Right lung (tissue), 10 donors: ENCODE data around the gene MORC4. TPM values are rescaled to one million over a fixed set of nuclear protein-coding genes. Genes with fewer than 3 reads are reported as not detected.
A peak's percentile ranks its signal among the peaks of the same experiment; 100 is the strongest.
"Not testable (repeated sequence)": the region's sequence is repeated elsewhere in the genome, so short reads cannot be mapped to it uniquely, and the experiment has no call there.

Experiments used
- DNase-seq, 2 donors: peaks; one replicate each; pipeline ENCODE4 v3.0.0-alpha.2; 2013
- long read RNA-seq, 8 donors: transcript quantifications; one replicate each; lab custom pipeline, GENCODE V29; 2026
- polyA plus RNA-seq, 5 donors: library from polyadenylated mRNA; unstranded; fragments of 120-200 nt; gene quantifications; one replicate each; pipeline versions ENCODE4 v1.2.1 to v1.2.3, GENCODE V29; 2013; ENCODE audit warnings: inconsistent platforms in 1 of 5, low replicate concordance in 1 of 5; ENCODE audit not compliant: insufficient read length in 5 of 5, insufficient read depth in 1 of 5

MORC4 gene
- polyA plus RNA-seq: 10 to 100 TPM; 29.3 to 43.7 (median 38.3) TPM
- long read RNA-seq, donor 1, partial matches to known transcripts: 236 of 242 reads
- long read RNA-seq, donor 1, other reads (novel, unspliced or antisense): 0 of 242 reads
- long read RNA-seq, donor 2, partial matches to known transcripts: 0 of 1 reads
- long read RNA-seq, donor 2, other reads (novel, unspliced or antisense): 0 of 1 reads
- long read RNA-seq, donor 3, partial matches to known transcripts: 117 of 120 reads
- long read RNA-seq, donor 3, other reads (novel, unspliced or antisense): 0 of 120 reads
- long read RNA-seq, donor 4, partial matches to known transcripts: 24 of 27 reads
- long read RNA-seq, donor 4, other reads (novel, unspliced or antisense): 0 of 27 reads
- long read RNA-seq, donor 5, partial matches to known transcripts: 32 of 34 reads
- long read RNA-seq, donor 5, other reads (novel, unspliced or antisense): 0 of 34 reads
- long read RNA-seq, donor 6, partial matches to known transcripts: 170 of 174 reads
- long read RNA-seq, donor 6, other reads (novel, unspliced or antisense): 0 of 174 reads
- long read RNA-seq, donor 7, partial matches to known transcripts: 98 of 101 reads
- long read RNA-seq, donor 7, other reads (novel, unspliced or antisense): 0 of 101 reads
- long read RNA-seq, donor 8, partial matches to known transcripts: 0 of 1 reads
- long read RNA-seq, donor 8, other reads (novel, unspliced or antisense): 0 of 1 reads

DNA sequence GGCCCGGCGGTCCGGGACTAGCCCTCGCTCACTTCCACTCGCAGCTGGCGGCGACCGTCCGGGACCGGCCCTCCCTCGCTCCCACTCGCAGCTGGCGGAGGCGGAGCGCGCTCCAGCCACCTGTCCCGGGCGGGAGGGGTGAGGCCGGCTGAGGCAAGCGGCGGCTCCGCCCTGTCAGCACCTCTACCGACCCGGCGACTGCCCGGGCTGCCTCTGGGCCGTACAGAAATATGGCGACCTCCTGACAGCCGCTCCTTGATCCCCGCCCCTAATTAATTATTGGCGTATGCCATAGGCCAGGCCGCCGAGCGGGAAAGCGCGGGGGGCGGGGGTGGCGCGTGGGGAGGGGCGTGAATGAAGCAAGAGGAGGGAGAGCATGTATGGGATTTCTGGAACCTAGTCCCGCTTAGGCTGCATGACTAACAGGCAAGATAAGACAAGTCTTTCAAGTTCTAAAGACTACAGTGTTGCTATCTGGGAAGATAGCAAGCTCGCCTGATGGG is at the start of gene MORC4:
Gene MORC4 (minus strand): TSS at position 200 of the 503 bp plus-strand sequence. CDS start 243 bp downstream, outside the sequence.
- peak; percentile 74 to 77 for DNase-seq

DNA sequence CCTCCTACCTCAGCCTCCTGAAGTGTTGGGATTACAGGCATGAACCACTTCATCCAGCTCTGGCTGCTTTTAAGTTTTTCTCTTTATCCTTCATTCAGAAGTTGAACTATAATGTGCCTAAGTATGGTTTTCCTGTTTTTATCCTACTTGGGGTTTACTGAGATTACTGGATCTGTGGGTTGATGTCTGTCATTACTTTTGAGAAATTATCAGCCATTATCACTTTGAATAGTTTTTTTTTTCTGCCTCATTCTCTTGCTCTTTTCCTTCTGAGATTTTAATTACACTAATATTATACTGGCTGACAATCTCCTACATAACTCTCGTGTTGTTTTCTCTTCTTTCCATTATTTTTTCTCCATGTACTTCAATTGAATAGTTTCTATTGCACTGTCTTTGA is 47.6 kb upstream of the MORC4 start:
- DNase-seq: no peak

DNA sequence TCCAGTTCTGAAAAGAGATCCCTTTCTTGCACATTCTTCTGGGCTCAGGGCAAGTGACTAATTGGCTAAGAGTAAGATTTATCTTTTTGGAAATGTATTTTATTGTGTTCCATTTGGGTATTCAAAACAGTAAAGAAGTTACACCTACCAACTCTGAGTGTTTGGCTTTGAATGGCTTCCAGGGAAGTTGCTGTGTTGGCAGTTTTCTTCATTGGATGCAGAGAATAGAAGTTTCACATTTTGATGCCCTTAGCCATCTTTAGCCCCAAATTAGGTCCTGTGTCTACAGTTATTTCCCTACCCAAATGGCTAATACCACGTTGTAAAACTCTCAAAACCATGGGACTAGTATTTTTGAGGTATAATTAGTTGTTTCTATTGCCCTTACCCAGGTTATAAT is 29.7 kb upstream of the MORC4 start:
- DNase-seq: no peak

DNA sequence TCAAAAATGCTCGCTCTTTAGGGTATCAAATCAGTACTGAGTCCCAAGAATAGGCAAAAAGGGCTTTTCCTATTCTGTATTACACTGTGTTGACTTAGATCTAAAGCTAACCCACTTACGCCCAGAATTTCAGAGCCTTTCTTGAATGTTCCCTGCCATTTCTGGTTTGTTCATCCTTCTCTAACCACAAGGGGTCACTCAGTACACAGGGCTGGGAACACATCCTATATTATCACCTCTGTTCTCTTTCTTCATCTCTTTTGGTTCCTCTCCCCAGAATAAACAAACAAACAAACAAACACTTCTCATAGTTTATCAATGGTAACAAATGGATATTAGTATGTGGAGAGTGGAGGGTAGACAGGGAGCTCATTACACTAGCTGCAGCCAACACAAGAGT is 25.5 kb upstream of the MORC4 start:
- peak; percentile 8 to 16 for DNase-seq

DNA sequence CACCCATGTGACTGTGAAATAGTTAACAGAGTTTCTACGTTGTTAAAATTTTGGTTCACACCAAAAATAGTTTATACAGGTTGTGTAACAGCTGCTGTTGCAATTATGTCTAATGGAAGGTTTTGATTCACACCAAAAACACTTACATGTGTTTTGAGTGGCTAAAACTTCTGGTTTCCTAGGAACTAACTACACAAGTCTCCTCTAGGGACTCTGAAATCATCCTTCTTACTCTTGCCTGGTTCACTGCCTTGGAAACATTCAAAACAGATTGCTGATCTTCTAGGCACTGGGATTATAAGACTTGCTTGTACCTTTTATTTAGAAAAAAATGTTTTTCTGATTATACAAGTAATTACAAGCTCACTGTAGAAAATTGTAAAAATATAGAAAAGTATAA is 14.9 kb upstream of the MORC4 start:
- no peak for DNase-seq

DNA sequence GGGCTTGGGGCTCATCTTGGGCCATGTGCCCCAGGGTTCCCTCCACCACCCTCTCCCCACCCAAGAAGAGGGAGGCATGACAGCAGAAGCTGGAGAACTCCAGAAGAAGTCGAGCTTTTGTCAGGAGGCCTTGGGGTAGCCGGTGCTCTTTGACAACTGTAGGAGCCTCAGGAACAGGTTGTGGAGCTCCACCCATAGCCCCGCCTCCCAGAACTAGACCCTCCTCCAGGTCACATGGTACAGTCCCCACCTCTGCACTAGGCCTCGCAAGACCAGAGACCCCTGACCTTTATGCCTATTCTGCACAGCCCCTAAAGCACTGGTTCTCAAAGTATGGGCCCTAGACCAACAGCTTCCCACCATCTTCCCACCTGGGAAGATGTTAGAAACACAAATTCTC is 8.0 kb upstream of the MORC4 start:
- no peak for DNase-seq

DNA sequence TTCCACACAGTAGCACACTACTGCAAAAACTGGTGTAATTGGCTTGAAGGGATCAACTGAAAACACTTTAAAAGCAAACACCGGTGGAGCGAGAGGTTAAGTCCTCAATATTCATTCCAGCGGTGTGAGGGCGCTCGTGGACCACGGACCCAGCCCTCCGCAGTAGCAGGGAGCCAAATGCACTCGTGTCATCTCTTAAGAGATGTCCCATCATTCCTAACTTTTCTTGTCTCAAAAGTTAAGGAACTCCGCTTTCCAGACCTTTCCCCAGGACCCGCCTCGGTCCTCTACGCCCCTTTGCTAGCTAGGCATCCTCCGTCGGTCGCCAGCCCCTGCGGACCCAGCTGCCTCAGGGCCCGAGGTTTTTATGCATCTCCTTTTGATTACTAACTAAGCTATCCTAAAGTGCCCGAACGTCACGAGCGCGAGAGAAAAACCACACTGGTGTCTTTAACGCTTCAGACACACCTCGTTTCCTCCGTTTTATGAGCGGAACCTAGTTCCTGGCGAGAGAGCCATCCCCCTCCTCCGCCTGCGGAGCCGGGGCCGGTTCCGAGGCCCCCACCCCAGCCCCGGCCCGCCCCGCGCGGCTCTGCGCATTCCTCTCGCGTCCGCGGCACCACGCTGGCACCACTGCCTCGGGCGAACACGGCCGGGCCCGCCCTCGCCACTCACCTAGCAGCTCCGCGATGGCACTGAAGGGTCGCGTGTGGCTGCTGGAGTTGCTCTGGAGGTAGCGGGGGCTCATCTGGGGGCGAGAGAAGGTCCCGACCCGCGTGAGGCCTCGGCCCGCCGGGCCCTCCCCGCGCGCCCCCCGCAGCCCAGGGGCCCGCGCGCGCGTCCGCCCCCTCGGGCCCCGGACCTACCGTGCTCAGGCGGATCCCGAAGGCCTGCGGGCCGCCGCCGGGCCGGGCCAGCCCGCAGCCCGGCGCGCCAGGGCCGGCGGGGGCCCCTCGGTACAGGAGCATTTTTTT is 723 bp downstream of the MORC4 start:
- DNase-seq: peak; percentile 41 to 50

DNA sequence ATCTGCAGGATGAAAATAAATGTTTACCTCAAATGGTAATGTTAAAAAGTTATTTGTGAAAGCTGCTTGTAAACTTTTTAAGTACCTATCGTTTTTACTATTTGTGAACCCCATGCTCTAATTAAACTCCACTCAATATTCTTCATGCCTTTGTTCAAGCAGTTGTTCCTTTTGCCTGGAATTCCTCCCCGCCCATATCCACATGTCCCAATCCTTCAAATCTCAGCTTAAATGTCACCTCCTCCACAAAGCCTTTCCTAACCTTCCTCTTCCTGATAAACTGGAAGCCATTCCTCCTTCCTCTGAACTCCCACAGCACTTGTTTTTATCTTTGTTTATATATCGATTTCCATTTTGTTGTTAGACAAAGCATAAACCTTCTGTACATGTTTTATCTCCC is 2.4 kb downstream of the MORC4 start:
- no peak for DNase-seq

DNA sequence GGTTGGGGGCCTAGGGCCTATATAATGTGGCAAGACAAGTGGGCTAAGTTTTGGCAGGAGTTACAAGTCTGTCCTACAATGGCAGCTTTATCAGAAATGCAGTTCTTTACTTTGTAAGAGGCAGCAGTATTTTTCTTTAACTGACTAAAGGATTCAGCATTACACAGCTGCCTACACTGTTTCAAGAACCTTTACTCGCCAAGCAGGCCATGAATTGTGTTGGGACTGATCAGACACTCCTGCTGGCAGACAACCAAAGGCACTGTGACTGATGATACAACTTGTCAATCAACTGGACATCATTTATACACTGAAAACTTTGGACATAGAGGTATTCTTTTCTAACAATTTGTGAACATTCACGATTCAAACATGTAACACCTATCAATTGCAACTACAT is 4.3 kb downstream of the MORC4 start:
- DNase-seq: no peak

DNA sequence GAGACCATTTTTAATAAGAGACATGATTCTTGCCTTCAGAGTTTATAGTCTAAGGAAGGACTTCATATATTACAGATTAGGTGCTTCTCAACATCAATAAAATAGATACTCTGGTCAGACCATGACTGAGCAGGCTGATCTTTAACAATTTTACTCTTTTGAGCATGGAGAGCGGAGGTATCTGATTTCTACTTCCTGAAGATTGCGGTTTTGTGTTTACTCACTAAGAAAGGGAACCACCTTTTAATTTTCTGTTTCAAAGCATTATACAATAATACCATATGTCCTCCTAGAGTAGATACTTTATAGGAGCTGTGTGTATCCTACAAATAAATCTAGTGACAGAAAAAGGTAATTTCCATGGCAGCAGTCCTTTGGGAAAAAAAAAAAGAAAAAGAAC is 12.5 kb downstream of the MORC4 start:
- no peak for DNase-seq

DNA sequence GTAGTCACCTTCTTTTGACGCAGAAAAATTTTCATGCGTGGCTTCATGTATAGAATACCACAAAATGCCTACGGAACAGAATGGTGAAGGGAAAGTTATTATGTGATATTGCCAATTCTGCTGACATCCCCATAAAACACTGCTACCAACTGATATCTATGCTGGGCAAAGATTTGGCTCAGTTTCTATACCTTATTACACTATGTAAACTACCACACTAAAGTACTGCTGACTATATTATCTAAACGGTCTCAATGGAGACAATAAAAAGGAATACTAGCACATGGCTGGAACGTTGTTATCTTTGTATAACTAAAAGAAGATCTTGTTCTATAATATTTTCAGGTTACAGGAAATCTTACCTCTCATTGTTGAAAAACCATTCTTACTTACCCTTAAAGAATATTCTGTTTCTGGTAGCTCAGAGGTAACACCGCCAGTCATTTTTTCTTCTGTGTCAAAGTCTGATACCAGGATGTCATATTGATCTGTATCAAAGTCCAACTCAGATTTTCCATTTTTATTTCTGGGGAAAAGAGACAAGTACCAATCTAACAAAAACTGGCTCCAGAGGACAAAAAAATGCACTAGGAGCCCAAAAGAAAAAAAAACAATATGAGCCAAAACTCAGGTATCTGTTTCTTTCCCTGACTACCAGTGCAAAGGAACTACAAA is 18.9 kb downstream of the MORC4 start:
- DNase-seq: no peak

DNA sequence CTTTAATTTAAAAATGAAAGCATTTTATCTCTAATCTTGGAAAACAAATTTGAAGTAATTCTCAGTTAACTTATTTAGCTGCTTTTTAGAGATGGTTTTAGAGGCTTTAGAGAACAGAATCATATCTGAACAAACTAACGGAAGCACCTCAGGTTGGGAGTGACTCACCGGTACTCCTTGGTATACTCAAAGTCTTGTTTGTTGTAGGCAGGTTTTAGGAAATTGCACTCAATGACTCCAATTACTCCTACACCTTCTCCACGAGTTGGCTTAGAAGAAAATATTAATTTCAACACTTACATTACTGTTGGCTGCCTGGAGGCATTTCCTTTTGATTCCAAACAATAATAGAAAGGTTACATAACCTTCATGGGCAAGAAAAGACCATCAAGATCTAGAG is 23.6 kb downstream of the MORC4 start:
- no peak for DNase-seq

DNA sequence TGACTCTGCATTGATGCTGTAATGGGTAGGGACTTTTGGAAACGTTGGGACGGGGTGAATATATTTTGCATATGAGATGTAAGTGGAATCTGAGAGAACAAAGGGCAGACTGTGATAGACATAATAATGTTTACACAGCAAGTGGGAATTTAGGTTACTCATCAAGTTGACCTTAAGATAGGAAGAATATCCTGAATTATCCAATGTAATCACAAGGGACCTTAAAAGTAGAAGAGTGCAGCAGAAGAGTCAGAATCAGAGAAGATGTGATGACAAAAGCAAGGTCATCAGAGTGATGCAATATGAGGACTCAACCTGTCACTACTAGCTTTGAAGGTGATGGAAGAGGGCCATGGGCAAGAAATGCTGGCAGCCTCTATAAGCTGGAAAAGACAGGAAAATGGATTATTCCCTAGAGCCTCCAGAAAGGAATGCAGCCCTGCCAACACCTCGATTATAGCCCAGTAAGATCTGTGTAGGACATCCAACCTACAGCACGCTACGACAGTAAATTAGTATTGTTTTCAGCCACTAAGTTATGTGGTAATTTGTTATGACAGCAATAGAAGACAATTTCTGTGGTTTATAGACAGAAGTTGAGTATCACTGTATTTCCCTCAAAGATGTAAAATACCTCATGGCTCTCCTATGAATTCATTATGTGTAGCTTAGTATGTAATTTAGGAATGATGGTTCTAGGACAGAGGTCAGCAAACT is 26.4 kb downstream of the MORC4 start:
- DNase-seq: no peak

DNA sequence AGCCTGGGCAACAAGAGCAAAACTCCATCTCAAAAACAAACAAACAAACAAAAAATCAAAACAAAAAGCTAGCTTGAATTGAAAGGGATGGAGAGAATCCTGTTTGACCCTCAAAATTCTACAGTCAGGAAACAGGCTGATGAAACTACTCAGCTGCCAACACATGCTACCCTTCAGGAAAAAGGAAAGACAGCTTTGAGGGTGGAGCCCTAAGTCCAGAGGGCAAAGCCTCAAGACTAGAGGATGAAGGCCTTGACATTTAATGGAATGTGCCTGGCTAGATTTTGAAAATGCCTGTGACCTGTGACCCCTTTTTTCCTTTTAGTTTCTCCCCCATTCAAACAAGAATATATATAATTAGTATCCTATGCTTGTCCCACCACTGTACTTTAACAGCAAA is 27.1 kb downstream of the MORC4 start:
- DNase-seq: no peak

DNA sequence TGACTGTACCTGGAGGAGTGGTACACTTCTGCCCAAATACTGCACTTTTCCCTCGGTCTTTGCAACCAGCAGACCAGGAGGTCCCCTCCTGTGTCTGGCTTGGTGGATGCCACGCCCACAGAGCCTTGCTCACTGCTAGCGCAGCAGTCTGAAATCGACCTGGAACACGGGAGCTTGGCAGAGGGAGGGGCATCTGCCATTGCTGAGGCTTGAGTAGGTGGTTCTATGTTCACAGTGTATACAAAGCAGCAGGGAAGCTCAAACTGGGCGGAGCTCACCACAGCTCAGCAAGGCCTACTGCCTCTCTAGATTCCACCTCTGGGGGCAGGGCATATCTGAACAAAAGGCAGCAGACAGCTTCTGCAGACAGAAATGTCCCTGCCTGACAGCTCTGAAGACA is 33.5 kb downstream of the MORC4 start:
- DNase-seq: not testable (repeated sequence)

DNA sequence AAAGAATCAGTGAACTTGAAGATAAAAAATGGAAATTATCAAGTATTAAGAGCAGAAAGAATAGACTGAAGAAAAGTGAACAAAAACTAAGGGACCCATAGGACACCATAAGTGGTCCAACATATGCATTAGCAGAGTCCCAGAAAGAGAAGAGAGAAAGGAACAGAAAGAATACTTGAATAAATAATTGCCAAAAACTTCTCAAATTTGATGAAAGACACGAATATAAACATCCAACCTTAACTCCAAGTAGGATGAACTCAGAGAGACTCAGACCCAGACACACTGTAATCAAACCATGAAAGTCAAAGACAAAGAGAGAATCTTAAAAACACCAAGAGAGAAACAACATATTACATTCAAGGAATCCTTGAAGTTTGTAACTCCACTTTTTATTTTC is 35.7 kb downstream of the MORC4 start:
- DNase-seq: no peak

DNA sequence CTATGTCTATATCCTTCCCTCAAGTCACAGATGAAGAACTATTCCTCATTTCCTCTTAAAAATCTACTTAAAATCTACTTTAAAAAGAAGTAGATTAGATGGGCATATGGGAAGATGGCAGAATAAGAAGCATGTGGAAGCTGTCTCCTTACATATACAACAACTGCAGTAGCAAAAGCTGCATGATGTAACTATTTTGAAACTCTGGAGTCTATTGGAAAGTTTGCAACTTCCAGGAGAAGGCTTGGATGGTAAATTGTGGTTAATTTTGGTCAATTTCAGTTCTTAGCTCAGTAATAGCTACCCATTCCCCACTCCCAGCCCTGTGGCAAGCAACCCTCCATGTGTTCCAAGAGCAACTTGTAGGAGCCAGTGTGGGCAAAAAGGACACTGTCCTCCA is 36.9 kb downstream of the MORC4 start:
- no peak for DNase-seq

DNA sequence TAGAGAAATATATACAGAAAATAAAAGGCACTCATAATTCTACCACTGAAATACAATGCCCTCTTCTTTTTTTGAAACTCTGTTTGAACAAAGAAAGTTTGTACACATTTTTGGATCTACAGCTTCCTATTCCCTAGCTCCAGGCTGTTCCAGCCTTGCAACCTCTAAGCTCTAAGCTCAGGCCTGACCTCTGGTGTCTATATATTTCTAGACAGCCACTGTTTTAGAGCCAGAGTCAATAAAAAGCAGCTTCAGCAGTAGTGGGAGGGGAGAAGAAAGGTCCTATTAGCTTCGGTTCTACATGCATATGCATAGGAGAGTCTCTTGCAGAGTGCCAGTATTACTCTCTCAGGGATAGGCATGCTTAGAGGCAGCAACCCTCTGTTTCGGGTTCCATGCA is 40.1 kb downstream of the MORC4 start:
- peak in 1 of 2 donors; percentile 7 for DNase-seq

DNA sequence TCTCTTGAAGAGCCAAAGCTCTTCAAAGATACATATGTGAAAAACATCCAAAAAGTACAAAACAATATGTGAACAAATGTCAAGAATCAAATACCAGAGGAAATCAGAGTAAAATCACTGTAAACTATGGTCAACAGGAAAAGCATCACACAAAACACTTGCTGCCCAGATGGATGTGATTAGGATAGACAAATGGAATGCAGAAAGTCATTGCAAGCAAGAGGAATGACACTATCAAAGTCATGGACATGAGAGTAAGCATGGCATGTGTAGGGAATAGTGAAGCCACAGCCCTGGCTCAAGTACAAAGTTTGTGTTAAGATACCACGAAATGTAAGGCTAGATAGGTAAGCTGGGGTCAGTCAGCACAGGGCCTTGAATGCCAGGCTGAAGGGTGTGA is 42.2 kb downstream of the MORC4 start:
- DNase-seq: no peak

DNA sequence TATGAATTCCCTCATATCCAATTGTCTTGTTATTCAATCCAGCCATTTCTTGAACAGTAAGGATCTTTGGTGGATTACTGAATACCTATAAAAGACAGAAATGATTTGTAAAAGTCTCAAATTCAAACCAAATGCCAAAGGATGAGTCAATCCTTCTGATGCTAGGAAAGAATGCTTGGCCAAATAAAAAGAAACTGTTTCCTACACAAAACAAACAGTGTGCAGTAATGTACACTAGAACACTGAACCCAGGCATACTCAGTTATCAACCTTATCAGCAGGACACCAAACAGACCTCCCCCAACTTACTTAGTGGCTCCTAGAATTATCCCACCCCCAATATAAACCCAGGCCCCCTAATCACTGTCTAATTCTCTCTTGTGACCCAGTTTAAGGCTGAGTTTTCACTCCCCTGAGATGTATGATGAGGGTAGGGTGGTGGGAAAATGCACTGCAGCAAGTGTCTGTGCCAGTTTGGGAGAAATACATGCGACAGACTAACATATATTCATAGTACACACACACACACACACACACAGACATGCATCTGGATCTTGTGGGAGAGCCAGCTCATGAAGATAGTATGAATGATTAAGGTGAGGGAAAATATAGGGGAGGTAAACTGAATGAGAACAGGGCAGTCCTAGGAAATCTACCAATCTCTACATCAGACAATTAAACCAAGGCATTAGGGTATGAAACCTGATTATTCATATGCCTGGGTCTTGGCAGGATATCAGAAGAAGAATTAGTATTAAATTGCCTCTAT is 44.8 kb downstream of the MORC4 start:
- no peak for DNase-seq
